ENCODE results near the gene NEK11.

DNA sequence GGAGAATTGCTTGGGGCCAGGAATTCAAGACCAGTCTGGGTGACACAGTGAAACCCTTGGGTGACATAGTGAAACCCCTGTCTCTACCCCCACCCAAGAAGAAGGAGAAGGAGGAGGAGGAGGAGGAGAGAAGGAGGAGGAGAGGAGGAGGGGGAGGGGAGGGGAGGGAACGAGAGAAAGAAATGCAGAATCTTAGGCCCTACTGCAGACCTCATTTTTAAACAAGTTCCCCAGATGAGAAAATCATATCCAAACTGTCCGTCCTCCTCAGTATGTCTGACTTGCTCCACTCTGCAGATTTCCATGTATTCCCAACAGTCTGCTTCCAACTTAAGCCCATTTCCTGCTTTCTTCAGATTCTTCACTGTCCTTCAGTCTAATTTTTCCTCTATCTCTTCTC, 291.0 kb downstream of the NEK11 start:
- TF ChIP-seq, protein P1, sequence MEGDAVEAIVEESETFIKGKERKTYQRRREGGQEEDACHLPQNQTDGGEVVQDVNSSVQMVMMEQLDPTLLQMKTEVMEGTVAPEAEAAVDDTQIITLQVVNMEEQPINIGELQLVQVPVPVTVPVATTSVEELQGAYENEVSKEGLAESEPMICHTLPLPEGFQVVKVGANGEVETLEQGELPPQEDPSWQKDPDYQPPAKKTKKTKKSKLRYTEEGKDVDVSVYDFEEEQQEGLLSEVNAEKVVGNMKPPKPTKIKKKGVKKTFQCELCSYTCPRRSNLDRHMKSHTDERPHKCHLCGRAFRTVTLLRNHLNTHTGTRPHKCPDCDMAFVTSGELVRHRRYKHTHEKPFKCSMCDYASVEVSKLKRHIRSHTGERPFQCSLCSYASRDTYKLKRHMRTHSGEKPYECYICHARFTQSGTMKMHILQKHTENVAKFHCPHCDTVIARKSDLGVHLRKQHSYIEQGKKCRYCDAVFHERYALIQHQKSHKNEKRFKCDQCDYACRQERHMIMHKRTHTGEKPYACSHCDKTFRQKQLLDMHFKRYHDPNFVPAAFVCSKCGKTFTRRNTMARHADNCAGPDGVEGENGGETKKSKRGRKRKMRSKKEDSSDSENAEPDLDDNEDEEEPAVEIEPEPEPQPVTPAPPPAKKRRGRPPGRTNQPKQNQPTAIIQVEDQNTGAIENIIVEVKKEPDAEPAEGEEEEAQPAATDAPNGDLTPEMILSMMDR (IDR thresholded peaks at IDR 0.05; ENCODE audit: extremely low read depth in 1 of 2, insufficient read depth in 1 of 2, low read depth in 1 of 2, low read length in 2 of 2), result no peak
- TF ChIP-seq POLR2A (IDR thresholded peaks at IDR 0.05; ENCODE audit: low read depth, low read length), result no peak
- TF ChIP-seq POLR2AphosphoS5 (IDR thresholded peaks at IDR 0.05; ENCODE audit: insufficient read depth, low read depth, low read length), result no peak
- TF ChIP-seq, protein P2, sequence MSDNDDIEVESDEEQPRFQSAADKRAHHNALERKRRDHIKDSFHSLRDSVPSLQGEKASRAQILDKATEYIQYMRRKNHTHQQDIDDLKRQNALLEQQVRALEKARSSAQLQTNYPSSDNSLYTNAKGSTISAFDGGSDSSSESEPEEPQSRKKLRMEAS (IDR thresholded peaks at IDR 0.05; ENCODE audit: insufficient read depth, insufficient read length), result no peak
- no peak for TF ChIP-seq EZH2 (IDR thresholded peaks at IDR 0.05; ENCODE audit: borderline replicate concordance, low read depth, low read length, severe bottlenecking)
